Activated CD4-positive, CD25-positive, alpha-beta regulatory T cell treated with anti-CD3 and anti-CD28 coated beads, Interleukin-2, amount 50 U/mL, for 24 hours (primary cell): Measurements from ENCODE around the gene CCDC82.

Experiments
- ATAC-seq, 2 donors: fragments of 150-1000 bp; cut with Tn5 transposase; one replicate each; pipeline ENCODE4 v1.10.0; 2021; ENCODE audit warnings: mild to moderate bottlenecking in 1 of 2, moderate library complexity in 1 of 2

Gene CCDC82

GRCh38 chr11:96328395-96329010 lies 61.2 kb downstream of the CCDC82 start:
- no peak for ATAC-seq

- no peak for ATAC-seq
These were observed 62.8 kb downstream of the CCDC82 start for GRCh38 chr11:96326959-96327358.

DNA sequence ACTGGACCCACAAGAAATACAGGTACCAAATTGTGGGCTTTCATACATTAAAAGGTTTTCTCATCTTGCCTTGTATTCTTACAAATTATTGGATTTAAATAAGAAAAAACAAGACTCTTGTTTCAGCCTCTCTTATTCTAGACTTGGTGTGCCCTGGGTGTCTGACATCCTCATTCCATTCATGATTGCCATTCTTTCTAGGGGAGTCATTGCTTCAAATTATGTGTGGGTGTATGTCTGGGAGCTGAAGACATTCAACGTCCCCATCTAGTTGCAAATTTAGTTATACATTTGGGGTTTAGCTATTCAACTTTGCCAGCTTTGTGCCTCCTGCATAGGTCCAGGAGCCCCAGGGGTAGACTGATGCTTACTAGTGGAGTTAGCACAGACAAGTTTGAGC lies 64.8 kb downstream of the CCDC82 start:
- no peak for ATAC-seq

DNA sequence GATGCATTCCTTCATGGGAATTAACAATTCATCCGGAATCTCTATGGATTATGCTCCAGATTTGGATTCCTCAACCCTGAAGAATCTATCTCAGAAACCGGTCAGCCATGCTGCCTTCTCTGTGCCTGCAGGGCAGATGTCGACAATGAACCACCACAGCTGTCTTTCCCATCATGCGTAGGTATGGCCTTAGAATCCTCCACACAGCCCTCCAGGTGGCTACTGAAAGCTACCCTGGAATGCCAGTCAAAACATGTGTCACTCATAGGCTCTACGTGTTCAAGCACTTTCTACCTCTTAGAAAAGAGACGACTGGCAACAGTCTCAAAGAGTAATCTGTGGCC lies 66.1 kb downstream of the CCDC82 start:
- ATAC-seq, result no peak

GRCh38 chr11:96322775-96323641 lies 66.7 kb downstream of the CCDC82 start:
- no peak for ATAC-seq

DNA sequence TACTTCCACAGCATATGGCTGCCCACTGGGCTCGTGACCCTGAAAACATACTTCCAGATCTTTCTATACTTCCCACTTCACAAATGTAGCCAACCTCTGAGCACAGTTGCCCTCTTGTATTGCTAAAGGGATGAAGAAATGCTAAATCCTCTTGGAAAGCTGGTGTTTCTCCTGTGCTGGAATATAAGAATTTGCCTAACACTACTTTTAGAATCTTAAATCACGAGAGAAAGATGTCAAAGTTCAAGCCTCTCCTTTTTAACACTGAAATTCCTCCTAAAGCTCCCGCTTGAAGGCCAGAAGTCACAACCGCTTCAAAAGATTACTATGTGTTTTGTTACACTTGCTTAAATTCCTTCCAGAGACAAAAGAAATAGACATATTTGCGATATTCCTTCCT lies 68.6 kb downstream of the CCDC82 start:
- no peak for ATAC-seq

DNA sequence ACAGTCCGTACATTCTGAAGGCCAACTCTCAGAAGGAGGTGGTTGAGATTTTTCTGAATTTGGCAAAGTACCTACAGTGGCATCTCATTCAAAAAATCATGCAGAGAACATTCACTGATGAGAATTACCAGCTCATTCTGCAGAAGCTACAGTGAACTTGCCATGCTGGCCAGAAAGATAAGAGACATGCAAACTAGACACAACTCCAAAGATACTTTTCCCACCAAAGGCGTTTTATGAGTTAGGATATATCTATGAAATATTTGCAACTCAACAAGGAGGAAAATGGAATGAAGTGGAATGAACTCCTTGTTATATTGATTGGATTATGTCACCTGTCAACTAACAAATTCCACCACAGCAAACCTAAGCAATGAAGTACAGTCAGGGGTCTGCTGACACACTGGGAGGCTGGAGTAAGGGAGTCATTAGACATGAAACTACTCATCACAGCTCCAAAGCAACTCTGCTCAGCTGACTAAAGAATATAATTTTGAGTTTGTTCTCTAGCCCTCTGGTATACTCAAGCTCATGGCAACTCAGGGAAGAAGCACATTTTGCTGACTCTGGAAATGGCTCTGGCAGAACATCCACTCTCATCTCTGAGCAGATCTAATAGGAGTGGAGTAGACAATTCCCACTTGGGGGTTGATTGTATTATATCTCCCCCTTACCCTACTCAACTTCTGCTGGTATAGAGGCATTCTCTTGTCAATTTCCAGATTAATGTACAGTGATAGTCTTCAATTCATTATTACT lies 69.6 kb downstream of the CCDC82 start:
- peak; percentile 63 to 72 for ATAC-seq

GRCh38 chr11:96318850-96319249 lies 70.9 kb downstream of the CCDC82 start:
- no peak for ATAC-seq

- ATAC-seq, result no peak
These were observed 71.3 kb downstream of the CCDC82 start for GRCh38 chr11:96318399-96318798.

DNA sequence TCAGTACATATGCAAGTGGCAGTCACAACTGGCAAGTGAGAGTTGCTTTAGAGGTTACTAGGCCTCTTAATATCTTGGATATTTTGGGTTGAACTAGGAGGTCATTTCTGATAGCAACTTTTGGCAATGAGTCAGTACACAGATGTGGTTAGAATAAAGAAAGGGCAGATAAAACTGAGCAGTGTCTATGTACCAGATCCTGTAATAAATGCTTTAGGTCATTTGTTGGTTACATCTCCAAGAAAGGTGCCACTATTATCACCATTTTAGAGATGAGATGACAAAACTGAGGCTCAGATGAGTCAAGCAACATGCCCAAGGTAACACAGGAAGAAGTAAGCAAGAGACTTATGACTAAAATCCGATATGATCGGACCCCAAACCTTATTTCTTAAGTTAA lies 71.7 kb downstream of the CCDC82 start:
- peak; percentile 62 to 70 for ATAC-seq

- ATAC-seq, result no peak
These were observed 72.1 kb downstream of the CCDC82 start for GRCh38 chr11:96317571-96317970.

DNA sequence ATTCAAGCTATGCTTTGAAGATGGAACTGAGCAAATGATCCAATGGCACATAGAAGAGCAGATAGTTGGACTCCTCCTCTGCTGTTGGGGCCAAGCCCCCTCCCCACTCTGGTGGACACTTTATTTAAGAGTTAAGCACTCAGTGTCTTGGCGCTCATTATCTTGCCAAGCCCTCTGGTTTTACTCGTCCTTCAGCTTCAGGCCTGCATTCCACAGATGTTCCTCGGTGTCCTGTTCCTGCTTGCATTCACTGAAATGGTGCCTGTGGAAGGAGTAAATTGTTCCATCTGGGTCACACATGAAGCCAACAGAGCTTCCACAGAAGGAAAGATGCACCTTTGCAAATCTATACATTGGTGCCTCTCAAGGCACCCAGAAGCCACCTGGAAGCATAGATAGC lies 72.8 kb downstream of the CCDC82 start:
- no peak for ATAC-seq

- ATAC-seq, result no peak
These were observed 74.2 kb downstream of the CCDC82 start for GRCh38 chr11:96315476-96315875.

DNA sequence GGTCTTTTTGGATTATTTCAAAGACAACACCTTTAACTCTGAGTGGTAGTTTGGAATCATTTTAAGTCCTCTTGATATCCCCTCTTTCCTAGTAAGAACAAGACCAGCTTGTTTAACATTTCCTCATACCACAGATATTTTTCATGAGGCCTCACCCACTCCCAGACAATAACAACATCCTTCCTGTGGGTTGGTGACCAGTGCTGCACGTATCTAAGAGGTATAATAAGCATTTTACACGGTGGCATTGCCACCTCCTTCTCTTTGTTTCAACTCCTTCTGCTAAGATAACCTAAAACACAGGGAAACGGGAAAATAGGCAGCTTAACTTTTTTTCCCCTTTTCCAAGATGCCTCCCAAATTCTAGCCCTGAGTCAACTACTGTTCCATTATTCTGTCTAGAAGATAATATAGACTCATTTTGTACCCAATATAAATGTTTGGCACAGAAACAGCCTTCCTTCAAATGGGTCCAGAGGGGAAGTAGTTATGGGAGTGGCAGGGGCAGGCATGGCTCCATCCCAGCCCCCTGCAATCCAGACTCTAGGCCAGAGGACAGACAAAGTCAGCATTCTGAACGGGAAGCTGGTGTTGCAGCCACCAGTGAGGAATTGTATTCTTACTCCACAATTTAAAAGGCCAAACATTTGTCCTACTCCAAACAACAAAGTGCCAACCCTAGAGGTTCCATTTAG lies 75.2 kb downstream of the CCDC82 start:
- ATAC-seq, result no peak

DNA sequence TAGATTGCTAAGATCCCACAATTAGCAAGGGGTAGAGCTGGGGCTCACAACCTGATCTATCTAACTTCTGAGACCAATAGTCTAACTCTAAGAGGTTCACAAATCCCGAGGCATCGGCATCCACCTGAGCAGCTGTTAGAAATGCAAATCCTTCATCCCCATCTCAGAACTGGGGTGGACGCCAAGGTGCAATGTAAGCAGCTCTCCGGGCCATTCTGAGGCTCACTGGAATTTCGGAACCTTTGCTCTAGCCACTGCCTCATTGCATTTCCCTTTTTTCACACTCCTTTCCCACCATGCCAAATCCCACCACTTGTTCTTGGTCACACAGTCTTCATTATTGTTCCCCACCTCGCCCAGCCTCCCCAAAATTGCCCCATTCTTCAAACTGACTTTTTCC lies 76.5 kb downstream of the CCDC82 start:
- no peak for ATAC-seq

DNA sequence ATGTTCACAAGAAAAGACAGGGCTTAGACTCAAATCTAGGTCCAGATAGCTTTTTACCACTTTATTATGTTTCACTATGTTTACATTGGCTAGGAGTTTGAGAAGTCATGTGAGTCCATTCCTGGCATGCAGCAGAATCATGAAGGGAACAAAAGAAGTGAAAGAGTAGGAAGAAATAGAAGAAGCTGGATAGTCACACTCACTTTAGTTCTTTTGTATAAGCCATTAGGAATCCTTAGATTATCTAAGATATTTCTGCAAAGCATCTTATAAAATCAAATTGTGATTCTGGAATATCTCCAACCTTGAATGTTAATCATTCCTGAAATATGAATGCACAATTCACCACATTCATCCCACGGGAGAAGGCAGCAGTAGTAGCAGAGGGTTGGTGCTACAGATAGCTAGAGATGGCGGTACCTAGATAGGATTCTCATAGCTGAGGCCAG lies 78.6 kb downstream of the CCDC82 start:
- no peak for ATAC-seq

DNA sequence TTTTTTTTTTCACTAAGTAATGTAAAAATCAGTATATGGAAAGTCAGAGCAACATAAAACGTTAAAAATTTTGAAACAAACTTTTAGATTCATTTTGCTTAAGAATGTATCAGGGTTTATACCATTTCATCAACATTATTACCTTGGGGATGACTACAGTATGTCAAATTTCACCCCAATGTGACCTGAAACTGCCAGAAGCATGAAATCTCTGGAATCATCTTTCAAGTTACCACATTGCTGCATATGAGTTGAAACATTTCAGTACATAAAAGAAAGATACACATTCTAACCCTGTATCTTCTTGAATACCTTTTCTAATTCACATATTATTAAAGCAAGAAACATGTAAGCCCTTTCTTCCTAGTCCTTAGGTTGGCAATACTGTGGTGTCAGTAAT lies 79.5 kb downstream of the CCDC82 start:
- ATAC-seq, result no peak

GRCh38 chr11:96309643-96310017 lies 80.1 kb downstream of the CCDC82 start:
- no peak for ATAC-seq

DNA sequence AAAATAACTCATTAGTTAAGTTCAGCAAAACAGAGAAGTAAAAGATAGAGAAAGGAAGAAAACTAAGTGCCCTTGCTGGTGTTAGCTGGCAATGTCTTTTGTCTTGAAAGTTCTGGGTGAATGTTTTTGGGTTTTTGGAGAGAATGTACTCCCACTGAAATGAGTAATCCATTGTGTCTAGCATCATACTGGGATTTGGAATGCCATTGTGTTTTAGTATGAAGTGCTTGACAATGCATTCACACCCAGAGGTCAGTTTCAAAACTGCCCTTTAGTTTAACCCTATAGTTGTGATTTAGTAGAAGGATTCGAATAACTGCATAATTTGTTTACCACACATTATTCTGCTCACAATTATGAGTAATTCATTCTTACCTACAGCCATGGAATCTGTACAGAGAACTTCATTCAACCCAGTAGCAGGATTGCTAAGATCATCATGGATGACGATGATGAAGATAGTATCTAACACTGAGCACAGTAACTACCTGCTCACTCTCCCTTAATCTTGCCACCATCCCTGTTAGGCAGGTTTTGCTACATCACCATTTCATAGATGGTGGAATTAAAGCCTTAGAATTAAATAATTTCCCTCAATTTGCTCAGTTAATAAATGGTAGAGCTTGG lies 80.6 kb downstream of the CCDC82 start:
- peak in 1 of 2 donors; percentile 27 for ATAC-seq

GRCh38 chr11:96307776-96308140 lies 82.0 kb downstream of the CCDC82 start:
- no peak for ATAC-seq

- ATAC-seq, result no peak
These were observed 82.6 kb downstream of the CCDC82 start for GRCh38 chr11:96306933-96307775.

GRCh38 chr11:96306600-96306932 lies 83.1 kb downstream of the CCDC82 start:
- ATAC-seq, result no peak
